RWPE2 (cell line): Measurements from ENCODE around the gene NAXE.
A peak's percentile ranks its signal among the peaks of the same experiment; 100 is the strongest.

Source experiments
- ATAC-seq: fragments of 200-7000 bp; cut with Tn5 transposase; 3 replicates; pipeline ENCODE4 v1.9.1; 2021; ENCODE audit warnings: low read depth
- DNase-seq: peaks from one replicate; pipeline ENCODE4 v3.0.0-alpha.2; 2020; ENCODE audit warnings: low spot score
- H3K27ac ChIP-seq: fragments of 450-650 bp; 2 replicates; pipeline ENCODE4 v1.5.1; 2017; ENCODE audit warnings: mild to moderate bottlenecking; ENCODE audit not compliant: poor library complexity, severe bottlenecking
- H3K27me3 ChIP-seq: fragments of 250-450 bp; sonication (Bioruptor Pico); 2 replicates; pipeline ENCODE4 v1.5.1; 2021; ENCODE audit warnings: mild to moderate bottlenecking, moderate library complexity; ENCODE audit not compliant: insufficient read depth, poor library complexity, severe bottlenecking
- H3K36me3 ChIP-seq: fragments of 250-450 bp; sonication (Bioruptor Pico); 2 replicates; pipeline ENCODE4 v1.5.1; 2020; ENCODE audit warnings: low read depth, mild to moderate bottlenecking, moderate library complexity
- H3K4me1 ChIP-seq: fragments of 250-450 bp; sonication (Bioruptor Pico); 2 replicates; pipeline ENCODE4 v1.5.1; 2021; ENCODE audit warnings: mild to moderate bottlenecking, moderate library complexity; ENCODE audit not compliant: insufficient read depth, poor library complexity, severe bottlenecking
- H3K4me3 ChIP-seq: fragments of 250-450 bp; sonication (Bioruptor Pico); 2 replicates; pipeline ENCODE4 v1.5.1; 2021; ENCODE audit warnings: mild to moderate bottlenecking, moderate library complexity; ENCODE audit not compliant: severe bottlenecking
- H3K9me3 ChIP-seq: fragments of 250-450 bp; sonication (Bioruptor Pico); 2 replicates; pipeline ENCODE4 v1.5.1; 2021; ENCODE audit warnings: mild to moderate bottlenecking, moderate library complexity; ENCODE audit not compliant: severe bottlenecking
- TF ChIP-seq, protein P1 (sequence below): fragments of 450-650 bp; IDR thresholded peaks from one replicate; pipeline ENCODE4 v1.5.1; 2017; ENCODE audit warnings: mild to moderate bottlenecking, moderate library complexity; ENCODE audit not compliant: poor library complexity, severe bottlenecking

Gene NAXE

DNA sequence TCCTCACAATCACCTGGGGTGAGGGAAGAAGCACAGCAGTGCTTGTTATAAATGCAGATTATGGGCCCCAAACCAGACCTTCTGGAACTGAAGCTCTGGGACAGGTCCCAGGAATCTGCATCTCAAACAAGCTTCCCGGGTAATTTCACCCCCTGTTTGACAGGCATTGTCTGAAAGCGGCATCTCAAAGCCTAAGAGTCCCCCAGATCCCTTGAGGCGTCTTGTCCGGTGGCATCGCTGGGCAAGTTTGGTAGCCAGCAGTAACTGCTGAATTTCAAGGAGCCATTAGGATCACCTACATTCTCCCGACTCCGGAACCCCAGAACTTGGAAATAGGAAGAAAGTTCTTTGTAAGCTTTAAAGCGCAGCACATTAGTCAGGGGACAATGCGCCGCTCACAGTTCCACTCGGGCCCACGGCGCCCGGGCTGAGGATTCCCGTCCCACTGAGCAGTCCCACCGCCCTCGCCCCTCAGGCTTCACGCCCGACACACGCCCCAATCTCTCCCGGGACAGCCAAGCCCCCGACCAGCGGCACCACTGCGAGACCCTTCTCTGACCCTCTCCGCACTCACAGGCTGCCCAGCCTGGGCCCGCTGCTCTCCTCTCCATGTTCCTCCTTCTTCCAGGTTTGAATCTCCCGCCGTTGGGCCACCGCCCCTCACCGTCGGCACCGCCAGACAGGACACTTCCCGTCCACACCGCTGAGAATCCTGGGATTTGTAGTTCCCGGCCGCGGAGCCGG lies 19.5 kb upstream of the NAXE start, which contains the start of gene IQGAP3:
Gene IQGAP3, minus strand, starts transcription at position 647 of the 744 bp plus-strand sequence. Its CDS starts 36 bp downstream, at position 611.
- Histone ChIP-seq H3K36me3 (peaks cover 35% of the 10 kb centered on the region), H3K27ac (peak within 1 kb of the TSS; percentile 54), H3K9me3 (no peaks in the 10 kb centered on the region), H3K27me3 (no peaks in the 10 kb centered on the region), H3K4me3 (peak within 1 kb of the TSS; percentile 50), H3K4me1 (peaks cover 10% of the 10 kb centered on the region)
- peak; percentile 88 for DNase-seq
- ATAC-seq: peak; percentile 95
- TF ChIP-seq, protein P1, sequence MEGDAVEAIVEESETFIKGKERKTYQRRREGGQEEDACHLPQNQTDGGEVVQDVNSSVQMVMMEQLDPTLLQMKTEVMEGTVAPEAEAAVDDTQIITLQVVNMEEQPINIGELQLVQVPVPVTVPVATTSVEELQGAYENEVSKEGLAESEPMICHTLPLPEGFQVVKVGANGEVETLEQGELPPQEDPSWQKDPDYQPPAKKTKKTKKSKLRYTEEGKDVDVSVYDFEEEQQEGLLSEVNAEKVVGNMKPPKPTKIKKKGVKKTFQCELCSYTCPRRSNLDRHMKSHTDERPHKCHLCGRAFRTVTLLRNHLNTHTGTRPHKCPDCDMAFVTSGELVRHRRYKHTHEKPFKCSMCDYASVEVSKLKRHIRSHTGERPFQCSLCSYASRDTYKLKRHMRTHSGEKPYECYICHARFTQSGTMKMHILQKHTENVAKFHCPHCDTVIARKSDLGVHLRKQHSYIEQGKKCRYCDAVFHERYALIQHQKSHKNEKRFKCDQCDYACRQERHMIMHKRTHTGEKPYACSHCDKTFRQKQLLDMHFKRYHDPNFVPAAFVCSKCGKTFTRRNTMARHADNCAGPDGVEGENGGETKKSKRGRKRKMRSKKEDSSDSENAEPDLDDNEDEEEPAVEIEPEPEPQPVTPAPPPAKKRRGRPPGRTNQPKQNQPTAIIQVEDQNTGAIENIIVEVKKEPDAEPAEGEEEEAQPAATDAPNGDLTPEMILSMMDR: no peak

DNA sequence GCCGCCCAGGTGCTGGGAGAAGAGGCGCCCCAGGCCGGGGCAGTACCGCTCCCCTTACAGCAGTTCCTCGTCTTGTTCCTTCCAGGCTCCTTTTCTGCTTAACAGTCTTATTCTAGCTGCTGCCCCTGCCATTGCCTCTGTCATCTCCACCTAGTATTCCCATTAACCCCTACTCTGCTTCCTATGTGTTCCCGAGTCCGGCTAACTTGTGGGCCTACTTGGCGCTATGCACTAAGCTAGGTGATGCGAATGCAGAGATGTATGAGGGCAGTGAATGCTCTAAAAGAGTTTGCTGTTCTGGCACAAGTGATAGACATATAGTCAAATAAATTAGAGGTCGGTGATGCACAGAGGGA lies 18.9 kb upstream of the NAXE start:
- Histone ChIP-seq H3K27ac (no peak overlapping the region), H3K9me3 (no peaks in the 10 kb centered on the region), H3K27me3 (no peaks in the 10 kb centered on the region), H3K4me1 (peaks cover 10% of the 10 kb centered on the region), H3K4me3 (peak overlapping the region; percentile 50), H3K36me3 (peaks cover 29% of the 10 kb centered on the region)
- TF ChIP-seq, protein P1: no peak
- DNase-seq: no peak
- ATAC-seq: no peak

DNA sequence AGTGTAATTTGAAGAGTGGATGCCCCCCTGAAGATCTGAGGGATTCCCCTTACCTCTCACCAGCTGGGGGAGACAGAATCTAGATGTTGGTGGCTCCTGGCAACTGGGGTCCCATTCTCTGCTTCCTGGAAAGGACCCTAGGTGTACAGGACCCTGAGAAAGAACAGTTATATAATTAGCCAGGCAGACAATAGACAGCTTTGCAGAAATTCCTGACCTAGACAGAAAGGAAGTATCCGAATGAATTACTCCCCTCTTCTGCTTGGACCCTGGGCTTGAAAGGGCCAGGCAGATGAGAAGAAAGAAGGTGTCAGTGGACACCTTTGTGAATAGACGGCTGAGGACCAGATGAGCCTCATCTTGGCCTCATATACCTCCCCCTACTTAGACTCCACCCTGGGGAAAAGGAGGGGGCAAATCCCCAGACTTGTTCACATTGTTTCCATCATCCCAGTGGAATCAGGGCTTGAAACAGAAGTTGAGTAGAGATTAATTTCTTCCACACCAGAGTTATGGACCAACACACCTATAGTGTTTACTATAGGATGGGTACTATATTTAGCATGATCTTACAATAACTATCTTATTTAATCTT lies 17.4 kb upstream of the NAXE start:
- Histone ChIP-seq H3K27ac (no peak overlapping the region), H3K36me3 (peaks cover 15% of the 10 kb centered on the region), H3K4me3 (no peak overlapping the region), H3K27me3 (no peaks in the 10 kb centered on the region), H3K4me1 (peaks cover 10% of the 10 kb centered on the region), H3K9me3 (no peaks in the 10 kb centered on the region)
- no peak for DNase-seq
- no peak for ATAC-seq
- TF ChIP-seq, protein P1: no peak

DNA sequence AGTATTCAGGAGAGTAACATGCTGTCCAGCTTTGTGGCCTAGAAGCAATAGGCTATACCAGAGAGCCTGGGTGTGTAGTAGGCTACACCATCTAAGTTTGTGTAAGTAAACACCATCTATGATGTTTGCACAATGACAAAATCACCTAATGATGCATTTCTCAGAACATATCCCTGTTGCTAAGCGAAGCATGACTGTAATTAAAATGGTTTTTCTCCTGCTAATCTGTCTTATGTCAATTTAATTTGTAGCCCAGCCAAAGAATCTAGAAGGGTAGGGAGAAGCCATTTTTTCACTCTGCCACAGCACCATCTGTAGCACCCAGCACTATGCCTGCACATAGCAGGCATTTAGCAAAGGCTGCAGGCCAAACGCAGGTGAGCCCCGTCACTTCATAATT lies 14.0 kb upstream of the NAXE start:
- no peaks in the 10 kb centered on the region for H3K9me3 ChIP-seq
- H3K27me3 ChIP-seq: no peaks in the 10 kb centered on the region
- H3K4me3 ChIP-seq: no peak overlapping the region
- no peak for ATAC-seq
- H3K36me3 ChIP-seq: no peaks in the 10 kb centered on the region
- no peak overlapping the region for H3K27ac ChIP-seq
- H3K4me1 ChIP-seq: peaks cover 2% of the 10 kb centered on the region
- TF ChIP-seq, protein P1: no peak
- no peak for DNase-seq

DNA sequence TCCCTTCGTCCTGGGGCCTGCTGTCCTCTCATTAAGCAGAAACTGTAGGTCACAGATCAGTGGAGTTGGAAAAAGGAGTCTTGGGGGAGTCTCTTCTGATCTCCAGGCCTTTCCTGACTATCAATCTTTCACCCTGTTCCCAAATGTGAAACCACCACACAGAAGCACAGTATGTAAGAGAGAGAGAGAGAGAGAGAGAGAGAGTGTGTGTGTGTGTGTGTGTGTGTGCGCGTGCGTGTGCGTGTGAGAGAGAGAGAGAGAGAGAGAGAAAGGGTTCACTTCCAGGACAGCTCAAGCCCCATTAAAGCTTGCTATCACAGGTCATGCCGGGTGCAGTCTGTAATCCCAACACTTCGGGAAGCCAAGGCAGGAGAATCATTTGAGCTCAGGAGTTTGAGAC lies 13.5 kb upstream of the NAXE start:
- ATAC-seq (no peak), DNase-seq (no peak)
- Histone ChIP-seq H3K36me3 (no peaks in the 10 kb centered on the region), H3K4me3 (no peak overlapping the region), H3K4me1 (no peaks in the 10 kb centered on the region), H3K9me3 (no peaks in the 10 kb centered on the region), H3K27ac (no peak overlapping the region), H3K27me3 (no peaks in the 10 kb centered on the region)
- TF ChIP-seq, protein P1: no peak
